ENCODE results near the gene NNAT. TPM values are rescaled to one million over a fixed set of nuclear protein-coding genes. Genes with fewer than 3 reads are reported as not detected.

Gene NNAT
- total RNA-seq, 3 donors from 2014 or later, result 0.32 to 41.3 (median 4.0) TPM

DNA sequence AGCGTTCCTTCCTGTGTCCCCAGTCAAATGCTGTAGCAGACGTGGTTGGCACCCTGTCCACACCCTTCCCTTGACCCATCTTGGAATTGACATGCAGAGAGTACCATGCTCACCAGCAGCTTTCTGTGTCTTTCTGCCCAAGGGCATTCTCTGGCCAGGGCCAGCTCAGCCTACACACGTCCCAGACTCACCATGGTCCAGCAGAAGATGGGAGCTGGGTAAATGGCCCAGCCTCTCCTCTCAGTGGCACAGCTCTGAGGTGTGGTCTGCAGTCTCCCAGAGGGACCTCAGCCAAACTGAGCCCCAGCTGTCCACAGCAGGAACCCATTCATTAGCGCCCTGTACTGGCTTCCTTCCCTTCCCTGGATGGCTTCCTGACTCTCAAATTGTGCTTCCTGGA, 37.7 kb downstream of the NNAT start:
- no peaks in the 10 kb centered on the region for H3K36me3 ChIP-seq (ENCODE audit: low read depth)
- no peaks in the 10 kb centered on the region for H3K9me3 ChIP-seq
- no peaks in the 10 kb centered on the region for H3K4me1 ChIP-seq (ENCODE audit: low read depth)
- TF ChIP-seq, protein P1, sequence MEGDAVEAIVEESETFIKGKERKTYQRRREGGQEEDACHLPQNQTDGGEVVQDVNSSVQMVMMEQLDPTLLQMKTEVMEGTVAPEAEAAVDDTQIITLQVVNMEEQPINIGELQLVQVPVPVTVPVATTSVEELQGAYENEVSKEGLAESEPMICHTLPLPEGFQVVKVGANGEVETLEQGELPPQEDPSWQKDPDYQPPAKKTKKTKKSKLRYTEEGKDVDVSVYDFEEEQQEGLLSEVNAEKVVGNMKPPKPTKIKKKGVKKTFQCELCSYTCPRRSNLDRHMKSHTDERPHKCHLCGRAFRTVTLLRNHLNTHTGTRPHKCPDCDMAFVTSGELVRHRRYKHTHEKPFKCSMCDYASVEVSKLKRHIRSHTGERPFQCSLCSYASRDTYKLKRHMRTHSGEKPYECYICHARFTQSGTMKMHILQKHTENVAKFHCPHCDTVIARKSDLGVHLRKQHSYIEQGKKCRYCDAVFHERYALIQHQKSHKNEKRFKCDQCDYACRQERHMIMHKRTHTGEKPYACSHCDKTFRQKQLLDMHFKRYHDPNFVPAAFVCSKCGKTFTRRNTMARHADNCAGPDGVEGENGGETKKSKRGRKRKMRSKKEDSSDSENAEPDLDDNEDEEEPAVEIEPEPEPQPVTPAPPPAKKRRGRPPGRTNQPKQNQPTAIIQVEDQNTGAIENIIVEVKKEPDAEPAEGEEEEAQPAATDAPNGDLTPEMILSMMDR (IDR thresholded peaks at IDR 0.05), result no peak
- intact Hi-C loops (cut with DNase I, micrococcal nuclease), result no loop called here
- H3K4me3 ChIP-seq, result no peak overlapping the region
- no peak for DNase-seq
- ATAC-seq, result no peak

DNA sequence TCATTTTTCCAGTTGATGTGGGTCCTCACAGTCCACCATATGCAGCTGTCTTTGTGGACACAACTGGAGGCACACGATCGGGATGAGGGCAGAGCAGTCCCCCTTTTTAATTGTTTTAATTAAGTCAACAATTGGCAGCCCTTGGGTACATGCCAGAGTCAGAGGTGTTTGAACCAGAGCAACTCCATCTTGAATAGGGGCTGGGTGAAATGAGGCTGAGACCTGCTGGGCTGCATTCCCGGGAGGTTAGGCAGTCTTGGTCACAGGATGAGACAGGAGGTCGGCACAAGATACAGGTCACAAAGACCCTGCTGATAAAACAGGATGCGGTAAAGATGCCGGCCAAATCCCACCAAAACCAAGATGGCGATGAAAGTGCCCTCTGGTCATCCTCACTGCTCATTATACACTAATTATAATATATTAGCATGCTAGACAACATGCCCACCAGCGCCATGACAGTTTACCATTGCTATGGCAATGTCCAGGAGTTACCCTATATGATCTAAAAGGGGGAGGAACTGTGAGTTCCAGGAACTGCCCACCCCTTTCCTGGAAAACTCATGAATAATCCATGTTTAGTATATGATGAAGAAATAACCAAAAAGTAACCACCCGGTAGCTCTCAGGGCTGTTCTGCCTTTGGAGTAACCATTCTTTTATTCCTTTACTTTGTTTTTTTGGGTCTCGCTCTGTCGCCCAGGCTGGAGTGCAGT, 38.4 kb downstream of the NNAT start:
- Histone ChIP-seq H3K9me3 (no peaks in the 10 kb centered on the region), H3K36me3 (ENCODE audit: low read depth) (no peaks in the 10 kb centered on the region), H3K4me1 (ENCODE audit: low read depth) (no peaks in the 10 kb centered on the region), H3K4me3 (no peak overlapping the region)
- TF ChIP-seq, protein P1 (IDR thresholded peaks at IDR 0.05), result no peak
- DNase-seq (no peak), ATAC-seq (no peak)
- intact Hi-C loops (cut with DNase I, micrococcal nuclease), result loop anchor here in 1 of 2 donors (5.0 to 10.0 kb wide), 2 partner anchors 435 to 663 kb away; no protein-coding TSS in a partner anchor

DNA sequence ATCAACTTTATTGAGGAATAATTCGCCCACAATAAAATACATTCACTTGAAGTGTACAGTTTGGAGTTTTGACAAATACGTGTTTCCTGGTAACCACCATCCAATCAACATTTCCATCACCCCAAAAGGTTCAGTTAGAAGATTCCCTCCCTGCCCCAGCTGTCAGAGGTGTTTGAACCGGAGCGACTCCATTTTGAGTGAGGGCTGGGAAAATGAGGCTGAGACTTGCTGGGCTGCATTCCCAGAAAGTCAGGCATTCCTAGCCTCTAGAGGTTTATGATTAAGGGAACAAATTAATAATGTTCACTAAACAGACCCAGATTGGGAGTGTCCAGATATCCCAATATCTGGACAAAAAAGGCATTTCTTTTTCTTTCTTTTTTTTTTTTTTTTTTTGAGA, 39.6 kb downstream of the NNAT start:
- no peaks in the 10 kb centered on the region for H3K9me3 ChIP-seq
- no peaks in the 10 kb centered on the region for H3K36me3 ChIP-seq (ENCODE audit: low read depth)
- TF ChIP-seq, protein P1 (IDR thresholded peaks at IDR 0.05), result no peak
- intact Hi-C loops (cut with DNase I, micrococcal nuclease), result loop anchor here in 1 of 2 donors (5.0 to 10.0 kb wide), 2 partner anchors 434 to 662 kb away; no protein-coding TSS in a partner anchor
- no peaks in the 10 kb centered on the region for H3K4me1 ChIP-seq (ENCODE audit: low read depth)
- no peak overlapping the region for H3K4me3 ChIP-seq
- ATAC-seq (no peak), DNase-seq (no peak)

DNA sequence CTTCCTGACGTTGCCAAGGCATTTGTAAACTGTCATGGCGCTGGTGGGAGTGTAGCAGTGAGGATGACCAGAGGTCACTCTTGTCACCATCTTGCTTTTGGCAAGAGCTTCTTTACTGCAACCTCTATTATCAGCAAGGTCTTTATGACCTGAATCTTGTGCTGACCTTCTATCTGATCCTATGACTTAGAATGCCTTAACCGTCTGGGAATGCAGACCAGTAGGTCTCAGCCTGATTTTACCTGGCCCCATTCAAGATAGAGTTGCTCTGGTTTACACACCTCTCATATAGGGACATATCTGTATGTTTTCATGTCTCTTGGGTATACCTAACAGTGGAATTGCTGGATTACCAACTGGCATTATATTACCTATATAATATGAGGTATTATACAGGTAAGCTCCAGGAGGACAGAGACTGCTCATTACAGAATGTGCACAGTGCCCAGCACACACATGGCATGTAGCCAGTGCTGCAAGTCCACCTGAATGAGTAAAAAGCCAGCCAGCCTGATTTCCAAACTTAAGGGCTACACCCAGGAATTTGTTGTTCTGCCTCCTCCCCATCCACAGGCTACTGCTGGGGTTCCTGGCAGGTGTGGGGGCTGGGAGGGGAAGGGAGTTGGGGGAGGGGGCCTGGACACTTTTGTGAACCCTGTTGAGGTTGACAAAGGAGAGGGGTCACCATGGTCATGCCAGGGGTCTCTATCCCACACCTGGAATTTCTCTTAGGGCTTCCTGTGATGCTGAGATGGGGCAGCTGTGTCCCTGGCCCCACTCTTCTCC, 41.8 kb downstream of the NNAT start:
- TF ChIP-seq, protein P1 (IDR thresholded peaks at IDR 0.05), result no peak

DNA sequence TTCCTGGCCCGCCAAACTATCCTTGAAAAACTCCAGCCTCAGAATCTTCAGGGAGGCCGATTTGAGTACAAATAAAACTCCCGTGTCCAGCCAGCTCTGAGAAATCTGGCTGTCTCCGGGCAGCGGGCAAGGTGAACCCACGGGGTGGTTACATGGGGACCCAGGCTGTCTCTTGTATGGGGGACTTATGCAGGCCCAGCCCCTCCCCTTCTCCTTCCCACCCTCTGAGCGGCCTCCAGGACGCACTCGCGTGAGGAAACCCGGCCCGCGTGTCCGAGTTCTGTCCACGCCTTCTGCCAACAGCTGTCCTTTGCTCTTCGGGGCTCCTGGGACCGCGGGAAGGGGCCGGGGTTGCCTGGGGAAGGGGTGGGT, 43.0 kb downstream of the NNAT start:
- intact Hi-C loops (cut with DNase I, micrococcal nuclease), result loop anchor here in 1 of 2 donors (5.0 to 10.0 kb wide), 2 partner anchors 431 to 658 kb away; no protein-coding TSS in a partner anchor
- no peak for ATAC-seq

More for the DNA sequence above, 41.8 kb downstream of the NNAT start:
- Histone ChIP-seq H3K36me3 (ENCODE audit: low read depth) (no peaks in the 10 kb centered on the region), H3K9me3 (no peaks in the 10 kb centered on the region), H3K4me1 (ENCODE audit: low read depth) (no peaks in the 10 kb centered on the region), H3K4me3 (no peak overlapping the region)
- intact Hi-C loops (cut with DNase I, micrococcal nuclease), result loop anchor here in 1 of 2 donors (5.0 to 10.0 kb wide), 2 partner anchors 432 to 659 kb away; no protein-coding TSS in a partner anchor
- DNase-seq, result no peak
- ATAC-seq, result no peak

More for the DNA sequence above, 43.0 kb downstream of the NNAT start:
- Histone ChIP-seq H3K36me3 (ENCODE audit: low read depth) (no peaks in the 10 kb centered on the region), H3K4me3 (no peak overlapping the region), H3K9me3 (no peaks in the 10 kb centered on the region), H3K4me1 (ENCODE audit: low read depth) (no peaks in the 10 kb centered on the region)
- DNase-seq, result no peak
- TF ChIP-seq, protein P1 (IDR thresholded peaks at IDR 0.05), result no peak
